IPS-15b (cell line): ENCODE data around the gene PRAMEF1.
"Not testable (repeated sequence)": the region's sequence is repeated elsewhere in the genome, so short reads cannot be mapped to it uniquely, and the experiment has no call there.

Experiments
- H3K27me3 ChIP-seq: one replicate; pipeline ENCODE4 v1.6.1; 2013; ENCODE audit warnings: low read length; ENCODE audit not compliant: control insufficient read depth, insufficient read depth
- H3K36me3 ChIP-seq: one replicate; pipeline ENCODE4 v1.6.1; 2013; ENCODE audit warnings: low read length; ENCODE audit not compliant: control insufficient read depth, insufficient read depth
- H3K4me1 ChIP-seq: one replicate; pipeline ENCODE4 v1.6.1; 2013; ENCODE audit warnings: mild to moderate bottlenecking, low read length; ENCODE audit not compliant: control insufficient read depth, insufficient read depth
- H3K4me3 ChIP-seq: one replicate; pipeline ENCODE4 v1.5.1; 2013; ENCODE audit warnings: low read depth, low read length
- H3K9ac ChIP-seq: one replicate; pipeline ENCODE4 v1.6.1; 2013; ENCODE audit warnings: low read depth, mild to moderate bottlenecking, low read length
- H3K9me3 ChIP-seq: one replicate; pipeline ENCODE4 v1.6.1; 2013; ENCODE audit warnings: mild to moderate bottlenecking, low read length; ENCODE audit not compliant: control insufficient read depth, insufficient read depth

PRAMEF1 gene

DNA sequence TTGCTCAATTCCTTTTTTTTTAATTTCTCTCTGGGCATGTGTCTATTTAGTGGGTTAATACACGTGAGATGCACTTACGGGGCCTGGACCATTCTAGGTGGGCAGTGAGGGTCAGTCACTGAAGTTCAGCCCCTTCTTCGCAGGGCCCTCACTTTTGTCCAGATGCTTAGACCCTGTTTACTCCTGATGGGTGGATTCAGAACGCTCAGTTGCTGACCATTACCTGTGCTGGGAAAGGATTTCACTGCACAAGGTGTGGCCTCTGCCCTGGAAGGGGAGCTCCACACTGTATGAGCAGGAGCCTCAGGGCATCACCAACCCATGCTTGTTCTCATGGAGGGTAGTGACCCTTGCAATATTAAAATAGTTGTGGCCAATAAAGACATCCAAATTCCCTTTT, 13.1 kb upstream of the PRAMEF1 start:
- Histone ChIP-seq H3K4me3 (no peak overlapping the region), H3K27me3 (no peaks in the 10 kb centered on the region), H3K9me3 (no peaks in the 10 kb centered on the region), H3K9ac (no peak overlapping the region), H3K4me1 (peaks cover under 1% of the 10 kb centered on the region), H3K36me3 (no peaks in the 10 kb centered on the region)

GRCh38 chr1:12778907-12779306, 12.3 kb upstream of the PRAMEF1 start:
- Histone ChIP-seq H3K4me1 (peaks cover 3% of the 10 kb centered on the region), H3K36me3 (no peaks in the 10 kb centered on the region), H3K4me3 (no peak overlapping the region), H3K9me3 (no peaks in the 10 kb centered on the region), H3K27me3 (no peaks in the 10 kb centered on the region), H3K9ac (no peak overlapping the region)

- not testable (repeated sequence) for H3K36me3 ChIP-seq, H3K9ac ChIP-seq, H3K4me1 ChIP-seq, H3K27me3 ChIP-seq, H3K9me3 ChIP-seq, H3K4me3 ChIP-seq
Observed at GRCh38 chr1:12781488-12781887, 9.7 kb upstream of the PRAMEF1 start.

DNA sequence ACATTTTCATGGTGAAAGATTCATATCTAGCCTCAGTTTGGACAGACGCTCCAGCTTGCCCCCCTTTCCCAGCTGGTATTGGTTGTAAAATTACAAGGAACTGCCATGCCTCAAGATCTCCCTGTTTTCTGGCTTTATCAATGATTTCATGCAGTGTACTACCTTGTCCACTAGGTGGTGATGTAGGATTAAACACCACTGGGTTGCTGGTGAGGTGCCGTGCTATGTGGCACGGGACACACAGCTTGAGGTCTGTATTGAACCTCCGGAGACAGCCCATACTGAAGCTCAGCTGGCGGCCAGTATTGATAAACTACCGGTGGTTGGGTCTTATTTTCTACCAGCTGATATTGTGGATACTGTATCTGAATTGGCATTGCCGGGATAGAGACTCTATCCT, 7.4 kb upstream of the PRAMEF1 start:
- H3K36me3 ChIP-seq, H3K4me3 ChIP-seq, H3K27me3 ChIP-seq, H3K9ac ChIP-seq, H3K9me3 ChIP-seq, H3K4me1 ChIP-seq: not testable (repeated sequence)

DNA sequence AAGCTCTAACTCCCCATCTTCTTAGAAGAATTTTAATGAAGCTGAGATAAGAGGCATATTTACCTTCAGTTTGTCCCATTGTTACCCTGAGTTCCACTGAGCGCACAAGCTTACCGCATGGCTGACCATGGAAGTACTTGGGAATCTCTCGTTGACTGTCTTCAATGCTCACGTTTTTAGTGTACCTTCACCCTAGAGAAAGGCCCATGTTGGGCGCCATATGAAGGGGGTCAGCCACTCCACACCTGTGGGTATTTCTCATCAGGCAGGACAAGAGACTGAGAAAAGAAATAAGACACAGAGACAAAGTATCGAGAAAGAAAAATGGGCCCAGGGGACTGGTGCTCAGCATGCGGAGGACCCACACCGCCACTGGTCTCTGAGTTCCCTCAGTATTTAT, 6.5 kb upstream of the PRAMEF1 start:
- H3K9me3 ChIP-seq, H3K4me3 ChIP-seq, H3K27me3 ChIP-seq, H3K9ac ChIP-seq, H3K36me3 ChIP-seq, H3K4me1 ChIP-seq: not testable (repeated sequence)

DNA sequence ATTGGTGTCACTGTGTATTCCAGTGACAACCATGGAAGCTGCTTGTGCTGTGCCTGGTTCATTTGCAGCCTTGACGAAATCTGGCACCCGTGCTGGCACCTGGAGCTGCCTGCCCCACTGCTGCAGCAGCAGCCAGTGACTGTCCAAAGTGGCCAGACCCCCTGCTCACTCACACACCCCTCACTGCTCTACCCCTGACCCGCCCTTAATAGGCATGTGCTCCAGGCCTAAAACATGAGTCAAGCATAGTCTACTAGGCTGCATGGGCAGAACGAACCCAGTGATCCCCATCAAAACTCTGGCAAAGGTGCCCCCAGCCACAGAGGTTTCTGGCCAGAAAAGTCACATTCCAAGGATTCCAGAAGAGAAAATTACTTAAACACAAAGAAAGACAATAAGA, 7.7 kb downstream of the PRAMEF1 start:
- Histone ChIP-seq H3K36me3 (no peaks in the 10 kb centered on the region), H3K4me3 (no peak overlapping the region), H3K9ac (no peak overlapping the region), H3K9me3 (no peaks in the 10 kb centered on the region), H3K4me1 (no peaks in the 10 kb centered on the region), H3K27me3 (no peaks in the 10 kb centered on the region)

- H3K4me3 ChIP-seq, result no peak overlapping the region
- H3K36me3 ChIP-seq, result no peaks in the 10 kb centered on the region
- H3K9ac ChIP-seq, result no peak overlapping the region
- H3K27me3 ChIP-seq, result no peaks in the 10 kb centered on the region
- H3K4me1 ChIP-seq, result no peaks in the 10 kb centered on the region
- H3K9me3 ChIP-seq, result no peaks in the 10 kb centered on the region
Observed at GRCh38 chr1:12799730-12800129, 8.5 kb downstream of the PRAMEF1 start.

- H3K9ac ChIP-seq, result no peak overlapping the region
- H3K9me3 ChIP-seq, result no peaks in the 10 kb centered on the region
- no peaks in the 10 kb centered on the region for H3K4me1 ChIP-seq
- H3K4me3 ChIP-seq, result no peak overlapping the region
- H3K27me3 ChIP-seq, result no peaks in the 10 kb centered on the region
- no peaks in the 10 kb centered on the region for H3K36me3 ChIP-seq
Observed at GRCh38 chr1:12809933-12810332, 18.7 kb downstream of the PRAMEF1 start.

DNA sequence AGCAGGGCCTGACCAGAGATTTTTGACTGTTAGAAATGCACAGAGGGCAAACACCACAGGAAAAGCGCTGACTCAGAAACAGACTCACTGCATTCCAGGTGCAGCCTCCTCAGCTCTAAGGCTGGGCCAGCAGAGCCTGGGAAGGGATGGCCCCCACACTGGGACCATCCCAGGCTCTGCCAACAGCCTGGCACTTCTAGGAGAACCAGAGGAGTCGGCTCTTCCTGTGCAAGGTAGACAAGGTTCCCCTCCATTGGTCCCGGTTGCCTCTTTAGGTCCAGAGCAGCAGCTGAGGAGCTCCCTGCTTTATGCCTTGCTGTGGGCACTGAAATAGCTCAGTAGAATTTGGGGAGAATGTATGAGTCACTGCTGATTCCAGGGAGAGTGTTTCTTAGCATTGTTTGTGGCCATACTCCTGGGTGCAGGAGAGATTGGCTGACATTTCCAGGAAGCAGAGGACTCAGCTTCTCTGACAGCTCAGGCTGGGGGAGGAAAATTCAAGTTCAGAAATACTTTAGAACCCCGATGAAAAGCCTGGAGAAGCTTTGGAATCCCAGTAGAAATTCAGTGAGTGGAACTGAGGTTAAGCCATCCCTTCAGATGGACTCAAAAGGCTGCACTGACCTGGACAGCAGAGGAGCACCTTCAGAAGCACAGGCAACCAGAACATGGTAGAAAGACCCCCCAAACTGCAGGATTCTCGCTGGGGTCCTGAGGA, 19.7 kb downstream of the PRAMEF1 start:
- no peaks in the 10 kb centered on the region for H3K4me1 ChIP-seq
- H3K9me3 ChIP-seq, result no peaks in the 10 kb centered on the region
- H3K36me3 ChIP-seq, result no peaks in the 10 kb centered on the region
- H3K27me3 ChIP-seq, result no peaks in the 10 kb centered on the region
- H3K4me3 ChIP-seq, result no peak overlapping the region
- H3K9ac ChIP-seq, result no peak overlapping the region

- H3K36me3 ChIP-seq, result no peaks in the 10 kb centered on the region
- no peaks in the 10 kb centered on the region for H3K27me3 ChIP-seq
- no peak overlapping the region for H3K9ac ChIP-seq
- H3K9me3 ChIP-seq, result no peaks in the 10 kb centered on the region
- no peaks in the 10 kb centered on the region for H3K4me1 ChIP-seq
- H3K4me3 ChIP-seq, result no peak overlapping the region
Observed at GRCh38 chr1:12811409-12811784, 20.2 kb downstream of the PRAMEF1 start.

DNA sequence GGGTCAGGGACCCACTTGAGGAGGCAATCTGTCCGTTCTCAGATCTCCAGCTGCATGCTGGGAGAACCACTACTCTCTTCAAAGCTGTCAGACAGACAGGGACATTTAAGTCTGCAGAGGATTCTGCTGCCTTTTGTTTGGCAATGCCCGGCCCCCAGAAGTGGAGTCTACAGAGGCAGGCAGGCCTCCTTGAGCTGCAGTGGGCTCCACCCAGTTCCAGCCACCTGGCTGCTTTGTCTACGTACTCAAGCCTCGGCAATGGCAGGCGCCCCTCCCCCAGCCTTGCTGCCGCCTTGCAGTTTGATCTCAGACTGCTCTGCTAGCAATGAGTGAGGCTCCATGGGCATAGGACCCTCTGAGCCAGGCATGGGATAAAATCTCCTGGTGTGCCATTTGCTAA, 27.9 kb downstream of the PRAMEF1 start:
- H3K9ac ChIP-seq, H3K9me3 ChIP-seq, H3K36me3 ChIP-seq, H3K4me3 ChIP-seq, H3K27me3 ChIP-seq, H3K4me1 ChIP-seq: not testable (repeated sequence)

DNA sequence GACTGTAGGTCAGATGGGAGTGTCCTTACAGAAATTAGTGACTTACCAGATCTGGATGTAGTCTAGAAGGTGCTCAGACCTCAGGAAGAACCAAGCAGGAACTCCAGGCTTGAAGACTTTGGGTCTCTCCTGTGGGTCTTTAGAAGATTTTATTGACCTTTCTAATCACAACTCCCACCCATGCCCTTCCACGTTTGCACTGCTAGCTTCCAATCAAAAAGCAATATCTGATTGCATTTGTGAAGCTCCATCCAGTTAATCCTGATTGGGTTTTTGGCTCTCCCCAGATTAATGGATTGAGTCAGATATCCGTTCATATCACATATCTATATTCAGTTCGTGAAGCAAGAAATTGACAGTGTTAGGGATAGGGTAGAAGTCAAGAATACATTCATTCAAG, 40.1 kb downstream of the PRAMEF1 start, which contains the start of gene PRAMEF11:
Gene PRAMEF11, minus strand, starts transcription at position 101 of the 400 bp plus-strand sequence. CDS start 2,621 bp downstream, outside the sequence.
- H3K9ac ChIP-seq, H3K27me3 ChIP-seq, H3K4me3 ChIP-seq, H3K4me1 ChIP-seq, H3K36me3 ChIP-seq, H3K9me3 ChIP-seq: not testable (repeated sequence)
